Measurements from ENCODE around the gene FHOD1.
A peak's percentile ranks its signal among the peaks of the same experiment; 100 is the strongest.

Gene FHOD1

GRCh38 chr16:67291461-67291860 lies 44.2 kb upstream of the FHOD1 start:
- TF ChIP-seq FOXP2 (optimal IDR thresholded peaks at IDR 0.05; ENCODE audit: borderline replicate concordance, extremely low read depth, extremely low read length, insufficient read depth) (no peak), TAF1 (IDR thresholded peaks at IDR 0.05; ENCODE audit: borderline replicate concordance, insufficient read depth, low read length) (no peak), REST (IDR thresholded peaks at IDR 0.05; ENCODE audit: insufficient read depth in 1 of 2, low read depth in 2 of 2, low read length in 2 of 2) (no peak), POLR2AphosphoS5 (IDR thresholded peaks at IDR 0.05; ENCODE audit: low read depth, low read length) (no peak), SIN3A (IDR thresholded peaks at IDR 0.05; ENCODE audit: borderline replicate concordance, insufficient read depth, low read length) (no peak)

- TF ChIP-seq TAF1 (IDR thresholded peaks at IDR 0.05; ENCODE audit: borderline replicate concordance, insufficient read depth, low read length) (no peak), REST (IDR thresholded peaks at IDR 0.05; ENCODE audit: insufficient read depth in 1 of 2, low read depth in 2 of 2, low read length in 2 of 2) (no peak), FOXP2 (optimal IDR thresholded peaks at IDR 0.05; ENCODE audit: borderline replicate concordance, extremely low read depth, extremely low read length, insufficient read depth) (no peak), SIN3A (IDR thresholded peaks at IDR 0.05; ENCODE audit: borderline replicate concordance, insufficient read depth, low read length) (no peak), POLR2AphosphoS5 (IDR thresholded peaks at IDR 0.05; ENCODE audit: low read depth, low read length) (no peak)
Measured at GRCh38 chr16:67287960-67288359, 40.7 kb upstream of the FHOD1 start.

GRCh38 chr16:67286441-67287235 lies 39.4 kb upstream of the FHOD1 start:
- TF ChIP-seq SIN3A (IDR thresholded peaks at IDR 0.05; ENCODE audit: borderline replicate concordance, insufficient read depth, low read length): no peak
- no peak for TF ChIP-seq TAF1 (IDR thresholded peaks at IDR 0.05; ENCODE audit: borderline replicate concordance, insufficient read depth, low read length)
- TF ChIP-seq REST (IDR thresholded peaks at IDR 0.05; ENCODE audit: insufficient read depth in 1 of 2, low read depth in 2 of 2, low read length in 2 of 2): no peak
- TF ChIP-seq POLR2AphosphoS5 (IDR thresholded peaks at IDR 0.05; ENCODE audit: low read depth, low read length): no peak

- no peak for TF ChIP-seq REST (IDR thresholded peaks at IDR 0.05; ENCODE audit: insufficient read depth in 1 of 2, low read depth in 2 of 2, low read length in 2 of 2)
- TF ChIP-seq FOXP2 (optimal IDR thresholded peaks at IDR 0.05; ENCODE audit: borderline replicate concordance, extremely low read depth, extremely low read length, insufficient read depth): peak; percentile 33
Measured at GRCh38 chr16:67284699-67285646, 37.7 kb upstream of the FHOD1 start.

All from PFSK-1 (cell line).